ENCODE data around the gene EFCAB6. TPM values are rescaled to one million over a fixed set of nuclear protein-coding genes. Genes with fewer than 3 reads are reported as not detected.

Gene EFCAB6
- total and polyA plus RNA-seq, 2 of the 13 experiments (the other 11 are each of a cell fraction or from before 2014, with no cell fraction given): not detected

DNA sequence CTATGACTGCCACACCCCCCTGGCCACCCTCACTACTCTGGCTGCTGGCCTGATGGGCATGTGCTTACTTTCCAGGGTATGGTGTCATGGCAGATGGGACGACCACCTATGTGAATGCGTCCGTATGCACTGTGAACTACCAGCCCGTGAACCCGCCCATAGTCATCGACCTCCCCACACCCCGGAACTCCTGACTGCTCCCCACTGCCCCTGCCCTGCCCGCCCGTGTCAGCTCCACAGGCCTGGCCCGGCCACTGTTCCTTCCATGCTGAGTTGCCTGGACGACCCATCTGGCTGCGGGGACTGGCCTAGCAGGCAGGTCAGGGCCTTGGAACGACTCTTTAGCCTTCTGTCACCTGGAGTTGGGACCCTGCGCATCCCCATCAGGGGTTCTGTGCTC is 306.7 kb downstream of the EFCAB6 start:
- H3K27ac ChIP-seq (ENCODE audit: extremely low read length, insufficient read depth, low read length): no peak overlapping the region
- no peak for FAIRE-seq
- no peaks in the 10 kb centered on the region for H3K79me2 ChIP-seq (ENCODE audit: insufficient read depth, low read length)
- ChIA-PET CTCF (ENCODE audit: low intra/inter-chr PET ratio, low total read pairs) (no interaction called here), POLR2A (no interaction called here)
- intact Hi-C loops (cut with micrococcal nuclease; ENCODE audit: unreplicated experiment): no loop called here
- in situ Hi-C loops (cut with HindIII; ENCODE audit: extremely low pct_ligation_motif_present, low pct_unique_long_range_greater_than_20kb): no loop called here
- TF ChIP-seq ZNF350 (CRISPR knock-in tag; IDR thresholded peaks at IDR 0.05; ENCODE audit: borderline replicate concordance, low read depth) (no peak), MIER2 (CRISPR knock-in tag; IDR thresholded peaks at IDR 0.05) (no peak), REL (CRISPR knock-in tag; conservative IDR thresholded peaks at IDR 0.05) (no peak), ZNF101 (CRISPR knock-in tag; IDR thresholded peaks at IDR 0.05; ENCODE audit: borderline replicate concordance, low read depth) (no peak), NFYB (CRISPR knock-in tag; IDR thresholded peaks at IDR 0.05) (no peak)
- TF ChIP-seq, protein P1, sequence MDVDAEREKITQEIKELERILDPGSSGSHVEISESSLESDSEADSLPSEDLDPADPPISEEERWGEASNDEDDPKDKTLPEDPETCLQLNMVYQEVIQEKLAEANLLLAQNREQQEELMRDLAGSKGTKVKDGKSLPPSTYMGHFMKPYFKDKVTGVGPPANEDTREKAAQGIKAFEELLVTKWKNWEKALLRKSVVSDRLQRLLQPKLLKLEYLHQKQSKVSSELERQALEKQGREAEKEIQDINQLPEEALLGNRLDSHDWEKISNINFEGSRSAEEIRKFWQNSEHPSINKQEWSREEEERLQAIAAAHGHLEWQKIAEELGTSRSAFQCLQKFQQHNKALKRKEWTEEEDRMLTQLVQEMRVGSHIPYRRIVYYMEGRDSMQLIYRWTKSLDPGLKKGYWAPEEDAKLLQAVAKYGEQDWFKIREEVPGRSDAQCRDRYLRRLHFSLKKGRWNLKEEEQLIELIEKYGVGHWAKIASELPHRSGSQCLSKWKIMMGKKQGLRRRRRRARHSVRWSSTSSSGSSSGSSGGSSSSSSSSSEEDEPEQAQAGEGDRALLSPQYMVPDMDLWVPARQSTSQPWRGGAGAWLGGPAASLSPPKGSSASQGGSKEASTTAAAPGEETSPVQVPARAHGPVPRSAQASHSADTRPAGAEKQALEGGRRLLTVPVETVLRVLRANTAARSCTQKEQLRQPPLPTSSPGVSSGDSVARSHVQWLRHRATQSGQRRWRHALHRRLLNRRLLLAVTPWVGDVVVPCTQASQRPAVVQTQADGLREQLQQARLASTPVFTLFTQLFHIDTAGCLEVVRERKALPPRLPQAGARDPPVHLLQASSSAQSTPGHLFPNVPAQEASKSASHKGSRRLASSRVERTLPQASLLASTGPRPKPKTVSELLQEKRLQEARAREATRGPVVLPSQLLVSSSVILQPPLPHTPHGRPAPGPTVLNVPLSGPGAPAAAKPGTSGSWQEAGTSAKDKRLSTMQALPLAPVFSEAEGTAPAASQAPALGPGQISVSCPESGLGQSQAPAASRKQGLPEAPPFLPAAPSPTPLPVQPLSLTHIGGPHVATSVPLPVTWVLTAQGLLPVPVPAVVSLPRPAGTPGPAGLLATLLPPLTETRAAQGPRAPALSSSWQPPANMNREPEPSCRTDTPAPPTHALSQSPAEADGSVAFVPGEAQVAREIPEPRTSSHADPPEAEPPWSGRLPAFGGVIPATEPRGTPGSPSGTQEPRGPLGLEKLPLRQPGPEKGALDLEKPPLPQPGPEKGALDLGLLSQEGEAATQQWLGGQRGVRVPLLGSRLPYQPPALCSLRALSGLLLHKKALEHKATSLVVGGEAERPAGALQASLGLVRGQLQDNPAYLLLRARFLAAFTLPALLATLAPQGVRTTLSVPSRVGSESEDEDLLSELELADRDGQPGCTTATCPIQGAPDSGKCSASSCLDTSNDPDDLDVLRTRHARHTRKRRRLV (CRISPR knock-in tag; IDR thresholded peaks at IDR 0.05): no peak
- no peak for DNase-seq (ENCODE audit: low spot score)
- no peaks in the 10 kb centered on the region for H3K36me3 ChIP-seq (replicated peaks in 1 of 2; ENCODE audit: control insufficient read depth in 1 of 2, insufficient read depth in 2 of 2, low read length in 2 of 2)
- 60% methylated on average over 13 of the region's 14 CpGs for WGBS (ENCODE audit: low lambda C conversion rate)
- H3K27me3 ChIP-seq (ENCODE audit: control insufficient read depth in 1 of 2, insufficient read depth in 2 of 2, low read length in 2 of 2): no peaks in the 10 kb centered on the region
- H2AFZ ChIP-seq (ENCODE audit: low read length): no peak overlapping the region
- no peaks in the 10 kb centered on the region for H3K4me1 ChIP-seq (ENCODE audit: insufficient read depth, low read length)
- H3K4me2 ChIP-seq (ENCODE audit: low read depth, low read length): no peak overlapping the region
- H3K4me3 ChIP-seq (replicated peaks in 1 of 3; ENCODE audit: insufficient read depth in 1 of 3, low read depth in 2 of 3, low read length in 3 of 3): no peak overlapping the region
- H3K9ac ChIP-seq (ENCODE audit: insufficient read depth, low read depth, low read length): no peak overlapping the region
- BruUV-seq (replicated peaks): no TSS peak
- no peak for ATAC-seq
- no peaks in the 10 kb centered on the region for H3K9me3 ChIP-seq (ENCODE audit: low read length)
- no peaks in the 10 kb centered on the region for H4K20me1 ChIP-seq (ENCODE audit: insufficient read depth, low read length)

All from HepG2 (cell line).